Body of pancreas (tissue), 4 donors: ENCODE measurements around the gene FAM234A.

Source experiments
- CTCF ChIP-seq, 7 experiments: fragments of 450-650 bp in 4 of 7; fragments of 200-600 bp in 3 of 7; sonication (generic) in 3 of 7; IDR thresholded peaks; one replicate each; pipeline ENCODE4 v1.5.1; 2016 to 2019; ENCODE audit warnings: antibody characterized with exemption in 7 of 7
- POLR2A ChIP-seq, 3 donors: fragments of 450-650 bp; IDR thresholded peaks; one replicate each; pipeline ENCODE4 v1.6.1; 2016; ENCODE audit warnings: antibody characterized with exemption in 3 of 3, mild to moderate bottlenecking in 2 of 3

GRCh38 chr16:287981-288920 lies 53.6 kb downstream of the FAM234A start:
- no peak for TF ChIP-seq CTCF (IDR thresholded peaks at IDR 0.05)
- TF ChIP-seq POLR2A (IDR thresholded peaks at IDR 0.05), result no peak
